Measurements from ENCODE around the gene GRK3. TPM values are rescaled to one million over a fixed set of nuclear protein-coding genes. Genes with fewer than 3 reads are reported as not detected.

GRK3 gene
- total RNA-seq (2022; extraction: Qiagen RNA extraction), result 2.5 to 3.0 TPM (median 2.9 TPM) in 5 replicates

DNA sequence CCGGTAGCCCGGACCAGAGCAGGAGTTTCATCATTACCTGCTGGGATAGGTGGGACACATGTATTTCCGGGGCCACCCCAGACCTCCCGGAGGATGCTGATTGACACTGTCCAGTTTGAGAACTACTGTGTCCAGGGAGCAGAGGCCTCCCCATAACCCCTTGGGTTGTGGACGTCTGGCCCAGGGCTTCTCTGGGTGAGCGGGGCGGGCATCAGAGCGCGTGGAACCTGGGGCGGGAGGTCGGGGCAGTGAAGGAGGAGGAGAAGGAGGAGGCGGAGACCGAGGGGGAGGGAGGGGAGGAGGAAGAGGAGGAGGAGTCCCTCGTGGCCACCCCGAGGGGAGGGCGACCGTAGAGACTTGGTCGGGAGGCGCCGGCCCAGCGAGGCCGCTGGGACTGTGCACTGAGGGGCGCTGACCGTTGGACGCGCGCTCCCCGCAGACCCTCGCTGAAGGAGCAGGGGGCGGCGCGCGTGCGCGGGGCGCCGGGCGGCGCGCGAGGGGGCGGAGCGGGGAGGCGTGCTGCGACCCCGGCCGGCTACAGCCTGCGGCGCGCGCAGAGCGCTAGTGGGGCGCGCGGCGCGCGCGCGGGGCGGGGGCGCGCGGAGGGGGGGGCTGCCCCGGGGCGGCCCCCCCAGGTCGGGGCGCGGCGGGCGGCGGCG, at the start of gene GRK3:
TSS of gene GRK3 (plus strand) at position 356 of the 659 bp plus-strand sequence. CDS start 366 bp downstream, outside the sequence.

GRCh38 chr22:25741692-25742626, 177.5 kb downstream of the GRK3 start, which contains the start of gene MYO18B:
Gene MYO18B (plus strand): TSS chr22:25742188. CDS start chr22:25761093, 18,905 bp downstream.

Other genes starting within 250 kb of the GRK3 start
- 0.02 to 0.08 TPM (median 0.06 TPM) in 5 replicates for gene MYO18B, start 177.5 kb downstream of the GRK3 start, total RNA-seq (2022; extraction: Qiagen RNA extraction)

Data from A549 treated with AZD2906 at 1 μM for 4 hours (cell line).